K562 (cell line): ENCODE measurements around the gene MAST3. TPM values are rescaled to one million over a fixed set of nuclear protein-coding genes. Genes with fewer than 3 reads are reported as not detected.

Experiments
- ARHGAP35 ChIP-seq: fragments of 450-650 bp; IDR thresholded peaks from 2 replicates; pipeline ENCODE4 v1.6.1; 2018; ENCODE audit not compliant: partially characterized antibody
- BMI1 ChIP-seq: fragments of 150-350 bp; IDR thresholded peaks from 2 replicates; pipeline ENCODE4 v1.6.1; 2014; ENCODE audit warnings: low read length
- BRF2 ChIP-seq: IDR thresholded peaks from 3 replicates; pipeline ENCODE4 v1.6.1; 2011; ENCODE audit warnings: borderline replicate concordance, mild to moderate bottlenecking; ENCODE audit not compliant: insufficient read length, insufficient read depth
- CBFB ChIP-seq: sonication (generic); formaldehyde crosslinking; IDR thresholded peaks from 2 replicates; pipeline ENCODE4 v1.4.0; 2020; ENCODE audit warnings: mild to moderate bottlenecking, missing genetic modification reagents
- MIER1 ChIP-seq: fragments of 450-650 bp; IDR thresholded peaks from 2 replicates; pipeline ENCODE4 v1.6.1; 2016; ENCODE audit warnings: antibody characterized with exemption, mild to moderate bottlenecking, low read depth
- RBM34 ChIP-seq: fragments of 200-400 bp; formaldehyde crosslinking; IDR thresholded peaks from 2 replicates; pipeline ENCODE4 v1.6.1; 2018; ENCODE audit warnings: low read length, borderline replicate concordance; ENCODE audit not compliant: insufficient read depth
- REST ChIP-seq, 2 experiments: fragments of 450-650 bp; formaldehyde crosslinking in 1 of 2; IDR thresholded peaks; 2 replicates each; pipeline versions ENCODE4 v1.4.0 to v1.6.1; 2014 to 2020; ENCODE audit warnings: mild to moderate bottlenecking in 2 of 2, borderline replicate concordance in 1 of 2, low read depth in 1 of 2
- SMARCE1 ChIP-seq: fragments of 450-650 bp; IDR thresholded peaks from 2 replicates; pipeline ENCODE4 v1.7.1; 2016; ENCODE audit warnings: mild to moderate bottlenecking
- TCF7 ChIP-seq: sonication (generic); IDR thresholded peaks from 2 replicates; pipeline ENCODE4 v1.6.1; 2016; ENCODE audit warnings: antibody characterized with exemption, borderline replicate concordance
- UBTF ChIP-seq, 2 experiments: IDR thresholded peaks; 2 replicates each; pipeline ENCODE4 v1.6.1; 2012; ENCODE audit warnings: improper control_type of control experiment in 2 of 2, low read depth in 2 of 2, low read length in 2 of 2, borderline replicate concordance in 1 of 2
- VEZF1 ChIP-seq: fragments of 200-800 bp; sonication (Bioruptor generic); IDR thresholded peaks from 2 replicates; pipeline ENCODE4 v1.6.1; 2017; ENCODE audit warnings: missing genetic modification characterization, missing compliant biosample characterization
- WHSC1 ChIP-seq: IDR thresholded peaks from one replicate; pipeline ENCODE4 v1.6.1; 2012; ENCODE audit warnings: low read length, control low read depth, inconsistent platforms
- ZBTB17 ChIP-seq: fragments of 450-650 bp; formaldehyde crosslinking; IDR thresholded peaks from 2 replicates; pipeline ENCODE4 v1.4.0; 2020; ENCODE audit warnings: mild to moderate bottlenecking
- ZNF644 ChIP-seq: fragments of 200-800 bp; sonication (Bioruptor generic); IDR thresholded peaks from 2 replicates; pipeline ENCODE4 v1.6.1; 2016; ENCODE audit warnings: low read depth, missing genetic modification characterization, missing compliant biosample characterization
- polyA plus RNA-seq, 8 experiments: library from polyadenylated mRNA; depleted of rRNA in 4 of 8; stranded (reverse) in 5 of 8; unstranded in 3 of 8; fragments of >200 nt; fragmentation: Nextera tagmentation in 2 of 8; fragmentation: Illumina TruSeq in 1 of 8; extraction: Ambion mirVana in 2 of 8; extraction: Trizol in 1 of 8; gene quantifications; 2 replicates each; pipeline versions ENCODE4 v1.2.1 to v1.2.3, GENCODE V29; 2011 to 2014; ENCODE audit warnings: inconsistent platforms in 1 of 8, missing spikeins in 1 of 8
- total RNA-seq, 7 experiments: library from RNA; depleted of rRNA in 6 of 7; stranded (reverse); fragments of >200 nt in 6 of 7; fragmentation: Illumina TruSeq in 2 of 7; extraction: Trizol in 2 of 7; gene quantifications; 2 replicates each; pipeline versions ENCODE4 v1.2.1 to v1.2.3, GENCODE V29; 2011 to 2021; ENCODE audit warnings: low replicate concordance in 1 of 7

The MAST3 gene
- total and polyA plus RNA-seq, 9 of the 15 experiments (the other 6 are each of a cell fraction or from before 2014, with no cell fraction given): 0.94 to 9.9 (median 2.4) TPM

GRCh38 chr19:18160971-18161635, 63.5 kb downstream of the MAST3 start (continued):
- TF ChIP-seq BRF2 (no peak), WHSC1 (no peak), VEZF1 (CRISPR knock-in tag) (peak; percentile 78), ZNF644 (tag) (no peak), ZBTB17 (CRISPR knock-in tag) (0 out of 2 replicates have a peak, but pooled peaks have one; percentile 48), SMARCE1 (no peak), CBFB (CRISPR knock-in tag) (no peak), UBTF (IDR thresholded peaks at IDR 0.05; ENCODE audit: borderline replicate concordance in 1 of 2, low read depth in 2 of 2, low read length in 2 of 2) (peak in 1 of 2 experiments; percentile 70; a peak in 1 of 4 replicates), ARHGAP35 (no peak), BMI1 (no peak), TCF7 (no peak), MIER1 (no peak), RBM34 (no peak), REST (IDR thresholded peaks at IDR 0.05; ENCODE audit: borderline replicate concordance) (peak; percentile 2; the same call in 1 of the 2 replicates), REST (CRISPR knock-in tag; IDR thresholded peaks at IDR 0.05; ENCODE audit: low read depth) (0 out of 2 replicates have a peak, but pooled peaks have one; percentile 50)
